Stimulated activated CD4-positive, alpha-beta T cell treated with anti-CD3 and anti-CD28 coated beads, Interleukin-4, amount 100 ng/mL, for 24 hours (primary cell): Measurements from ENCODE around the gene MED15.
A peak's percentile ranks its signal among the peaks of the same experiment; 100 is the strongest.
"Not testable (repeated sequence)": the region's sequence is repeated elsewhere in the genome, so short reads cannot be mapped to it uniquely, and the experiment has no call there.

Experiments used
- DNase-seq: peaks from one replicate; pipeline ENCODE4 v3.0.0-alpha.2; 2020

The MED15 gene

DNA sequence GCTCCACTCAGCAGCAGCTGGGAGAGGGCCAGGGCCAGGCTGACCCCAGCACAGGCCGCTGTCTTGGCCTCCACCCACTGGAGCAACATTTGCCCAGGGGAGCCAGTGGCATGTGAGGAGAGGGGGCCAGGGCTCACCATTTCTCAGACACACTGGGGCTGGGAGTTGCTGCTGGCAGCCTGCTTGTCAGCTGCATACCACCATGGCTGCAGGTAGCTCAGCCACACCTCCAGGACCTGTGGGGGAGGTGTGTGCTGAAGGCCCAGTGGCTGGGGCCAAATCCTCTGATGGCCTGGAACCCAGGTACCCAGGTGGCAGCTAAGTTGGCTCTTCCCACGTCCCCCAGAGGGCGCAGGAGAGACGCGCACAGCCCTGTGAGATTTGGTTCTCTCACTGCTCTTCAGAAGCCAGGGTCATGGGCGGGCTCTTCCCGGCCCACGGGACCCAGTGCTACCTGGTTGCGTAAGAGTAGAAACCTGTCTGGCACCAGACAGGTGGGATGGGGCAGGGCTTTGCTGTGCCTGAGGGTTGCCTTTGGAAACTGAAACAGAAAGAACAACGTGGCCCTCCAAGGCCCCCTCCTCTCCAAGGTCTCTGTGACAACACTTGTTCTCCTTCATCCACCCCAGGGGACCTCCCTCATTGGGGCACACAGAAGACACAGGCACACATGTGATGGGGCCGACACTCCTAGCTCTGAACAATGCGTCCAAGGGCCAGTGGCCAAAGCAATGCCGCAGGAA, 98.8 kb downstream of the MED15 start:
- DNase-seq = peak; percentile 64

GRCh38 chr22:20606784-20607128, 99.3 kb downstream of the MED15 start:
- DNase-seq = no peak

DNA sequence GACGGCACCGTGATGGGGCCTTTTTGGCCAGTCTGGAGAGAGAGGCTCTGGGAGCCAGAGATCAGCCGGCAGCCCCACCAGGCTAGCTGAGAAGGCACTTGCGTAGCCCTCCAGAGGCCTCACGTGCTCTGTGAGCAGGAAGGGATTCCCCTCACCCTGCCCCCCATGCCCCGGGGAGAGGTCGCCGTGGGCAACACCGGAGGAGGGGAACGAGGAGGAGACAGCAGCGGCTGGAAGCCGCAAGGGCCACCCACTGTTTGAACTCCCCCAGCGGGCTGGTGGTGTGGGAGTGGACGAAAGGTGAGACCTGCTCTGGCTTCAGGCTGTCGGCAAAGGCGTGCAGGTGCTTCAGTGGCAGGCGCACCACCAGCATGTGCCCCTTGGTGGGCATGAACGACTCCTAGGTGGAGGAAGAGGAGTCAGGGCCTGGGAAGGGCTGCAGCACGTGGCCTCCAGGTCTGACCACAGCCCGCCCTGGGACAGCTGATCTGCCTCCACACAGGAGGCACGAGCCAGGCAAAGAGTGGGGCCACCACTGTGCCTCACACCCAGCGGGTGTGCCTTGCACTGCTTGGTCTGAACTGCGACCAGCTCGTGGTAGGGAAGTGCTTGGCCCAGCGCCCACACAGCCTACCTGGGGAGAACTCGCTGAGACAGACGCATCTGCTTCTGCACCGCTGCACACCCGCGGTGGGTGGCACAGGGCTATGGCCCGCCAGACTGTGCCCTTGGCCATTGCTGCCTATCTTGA, 99.9 kb downstream of the MED15 start:
- no peak for DNase-seq

DNA sequence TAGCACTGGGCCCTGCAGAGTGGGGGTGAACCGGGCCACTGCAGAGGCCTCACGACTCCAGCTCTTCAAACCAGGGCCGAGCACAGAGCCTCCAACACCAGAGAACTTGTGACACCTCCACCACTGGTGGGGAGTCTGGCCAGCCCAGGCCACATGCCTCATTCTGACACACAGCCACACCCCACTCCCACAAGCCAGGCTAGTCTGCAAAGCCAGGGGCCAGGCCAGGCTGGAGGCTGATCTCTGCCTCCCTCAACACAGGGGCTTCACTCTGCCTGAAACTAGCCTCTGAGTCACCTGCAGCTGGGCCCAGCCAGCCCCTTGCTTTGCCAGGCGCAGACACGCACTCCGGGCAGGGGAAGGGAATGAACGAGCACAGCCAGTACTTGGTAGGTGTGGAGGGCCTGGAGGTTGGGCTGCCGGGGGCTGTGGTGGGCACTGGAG, 102.9 kb downstream of the MED15 start:
- no peak for DNase-seq

DNA sequence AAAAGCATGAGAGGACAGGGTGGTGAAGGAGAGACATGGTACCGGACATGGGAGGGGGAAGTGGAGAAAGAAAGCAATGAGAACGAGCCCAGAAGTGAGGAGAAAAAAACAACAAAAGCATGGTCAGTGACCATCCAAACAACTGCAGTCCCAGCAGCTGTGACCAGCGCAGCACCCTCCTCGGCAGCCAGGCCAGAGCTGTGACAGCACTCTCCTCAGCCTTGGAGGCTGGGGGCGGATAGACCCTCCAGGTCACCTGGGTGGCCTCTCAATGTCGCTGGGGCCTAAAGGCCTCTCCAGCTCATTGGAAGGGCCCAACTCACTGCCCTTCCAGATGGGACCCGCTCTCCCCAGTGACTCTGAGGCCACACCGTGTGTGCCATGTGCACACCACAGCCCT, 103.3 kb downstream of the MED15 start:
- DNase-seq = no peak

GRCh38 chr22:20611418-20611817, 104.0 kb downstream of the MED15 start:
- no peak for DNase-seq

DNA sequence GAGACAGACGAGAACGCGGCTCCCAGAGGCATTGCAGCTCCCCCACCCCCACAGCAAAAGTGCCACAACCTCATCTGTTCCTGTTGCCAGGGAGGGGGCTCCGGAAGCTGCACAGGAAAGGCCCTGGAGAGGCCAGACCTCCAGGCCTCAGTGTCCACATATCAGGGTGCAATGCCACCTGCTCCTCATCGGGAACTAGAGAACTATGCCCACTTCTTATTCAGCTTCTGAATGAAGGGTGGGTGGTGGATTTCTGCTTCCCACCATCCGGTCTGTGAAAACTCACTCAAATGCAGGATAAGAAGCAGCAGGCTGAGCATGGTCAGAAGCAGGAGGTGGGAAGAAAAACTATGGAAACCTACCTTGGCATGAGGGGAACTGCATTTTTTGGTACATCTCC, 105.9 kb downstream of the MED15 start:
- no peak for DNase-seq

DNA sequence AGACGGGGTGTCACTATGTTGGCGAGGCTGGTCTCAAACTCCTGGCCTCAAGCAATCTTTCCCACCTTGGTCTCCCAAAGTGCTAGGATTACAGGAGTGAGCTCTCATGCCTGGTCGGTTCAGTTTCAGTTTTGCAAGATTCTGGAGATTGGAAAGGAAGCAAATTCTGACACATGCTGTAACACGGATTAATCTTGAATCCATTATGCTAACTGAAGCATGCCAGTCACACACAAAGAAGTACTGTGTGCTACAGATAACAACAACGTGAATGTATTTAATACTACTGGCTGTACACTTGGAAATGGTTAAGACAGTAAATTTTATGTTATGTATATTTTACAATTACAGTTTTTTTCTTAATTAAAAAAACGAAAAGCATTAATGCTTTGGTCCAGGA, 107.6 kb downstream of the MED15 start:
- no peak for DNase-seq

DNA sequence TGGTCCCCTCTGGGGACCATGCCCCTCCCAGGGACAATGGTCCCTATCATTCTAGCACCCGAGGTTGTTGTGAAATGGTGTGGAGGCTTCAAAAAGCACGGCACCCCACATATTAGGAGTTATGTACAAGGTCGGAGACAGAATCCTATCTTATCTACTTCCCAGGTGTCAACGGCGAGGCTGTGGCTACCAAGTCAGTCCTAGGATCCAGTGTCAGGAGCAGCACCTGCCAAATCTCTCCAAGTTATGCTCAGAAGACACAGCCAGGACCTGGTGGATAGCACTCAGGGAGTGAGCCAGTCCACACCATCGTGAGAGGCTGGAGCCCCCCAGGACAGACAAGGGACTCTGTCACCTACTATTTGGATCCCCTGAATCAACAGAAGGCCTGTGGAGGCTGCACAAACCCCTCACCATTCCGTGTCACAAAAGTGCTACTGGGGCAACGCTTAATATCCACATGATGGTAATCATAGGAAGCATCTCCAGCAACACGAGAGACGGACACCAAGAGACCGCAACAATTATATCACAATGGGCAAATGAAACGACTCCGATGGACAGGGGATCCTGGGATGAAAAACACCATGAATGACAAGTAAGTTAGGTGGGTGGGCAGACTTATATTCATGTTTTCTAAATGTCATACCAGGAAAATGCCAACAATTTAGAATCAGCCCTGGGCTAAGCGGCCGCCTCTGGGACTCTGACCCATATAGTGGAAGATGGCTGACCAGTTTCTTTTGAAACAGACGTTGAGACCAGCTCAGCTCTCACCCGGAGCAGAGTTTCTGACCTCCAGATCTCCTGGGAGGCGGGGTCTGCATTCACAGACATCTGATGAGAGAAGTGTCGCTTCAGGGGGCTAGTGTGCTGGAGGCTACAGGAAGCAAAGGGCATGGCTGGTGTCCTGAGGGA, 108.4 kb downstream of the MED15 start:
- DNase-seq = no peak

- no peak for DNase-seq
Measured at GRCh38 chr22:20616451-20617043, 109.1 kb downstream of the MED15 start.

GRCh38 chr22:20618488-20618887, 111.1 kb downstream of the MED15 start:
- DNase-seq = no peak

DNA sequence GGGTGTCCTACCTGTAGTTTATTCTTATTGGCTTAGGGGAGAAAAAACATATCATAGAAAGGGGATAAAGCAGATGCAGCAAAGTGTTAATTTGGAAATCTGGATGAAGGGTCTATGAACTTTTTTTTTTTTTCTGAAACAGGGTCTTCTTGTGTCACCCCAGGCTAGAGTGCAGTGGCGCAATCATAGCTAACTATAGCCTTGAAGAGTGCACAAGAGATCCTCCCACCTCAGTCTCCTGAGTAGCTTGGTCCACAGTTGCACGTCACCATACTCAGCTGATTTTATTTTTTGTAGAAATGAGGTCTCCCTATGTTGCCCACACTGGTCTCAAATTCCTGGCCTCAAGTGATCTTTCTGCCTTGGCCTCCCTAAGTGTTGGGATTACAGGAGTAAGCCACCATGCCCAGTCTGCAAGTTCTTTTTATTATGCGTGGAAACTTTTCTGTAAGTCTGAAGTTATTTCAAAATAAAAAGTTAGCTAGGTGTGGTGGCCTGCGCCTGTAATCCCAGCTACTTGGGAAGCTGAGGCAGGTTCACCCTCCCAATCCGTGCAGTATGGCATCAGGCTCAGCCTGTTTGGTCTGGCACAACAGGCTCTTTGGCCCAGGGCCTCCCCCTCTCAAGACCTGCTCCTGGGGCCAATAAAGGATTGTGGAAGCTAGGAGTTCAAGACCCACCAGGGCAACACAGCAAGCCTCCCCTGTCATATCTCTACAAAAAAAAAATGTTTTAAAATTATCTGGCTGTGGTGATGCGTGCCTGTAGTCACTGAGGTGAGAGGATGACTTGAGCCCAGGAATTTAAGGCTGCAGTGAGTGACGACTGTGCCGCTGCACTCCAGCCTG, 111.9 kb downstream of the MED15 start:
- no peak for DNase-seq

- DNase-seq = not testable (repeated sequence)
Measured at GRCh38 chr22:20619893-20620194, 112.4 kb downstream of the MED15 start.

DNA sequence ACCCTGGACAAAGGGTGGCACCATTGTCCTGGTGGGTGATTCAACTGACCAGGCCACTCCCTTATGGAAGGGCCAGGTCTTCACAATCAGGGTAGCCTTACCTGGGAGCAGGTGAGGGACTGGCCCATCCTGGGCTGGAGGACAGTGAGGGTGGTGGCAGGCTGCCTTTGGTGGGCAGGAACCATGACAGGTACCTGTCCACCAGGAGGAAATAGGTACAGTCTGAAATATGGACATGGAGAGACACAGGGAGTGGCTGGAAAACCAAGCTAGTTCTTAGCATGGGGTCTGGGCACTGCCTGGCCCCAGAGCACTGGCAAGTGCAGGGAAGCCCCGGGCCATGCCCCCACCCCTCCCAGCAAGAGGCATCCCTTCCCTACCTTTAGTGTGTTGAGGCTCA, 113.8 kb downstream of the MED15 start:
- no peak for DNase-seq

GRCh38 chr22:20622650-20623339, 115.4 kb downstream of the MED15 start:
- DNase-seq = no peak

- peak; percentile 52 for DNase-seq
Measured at GRCh38 chr22:20624161-20624616, 116.8 kb downstream of the MED15 start.

DNA sequence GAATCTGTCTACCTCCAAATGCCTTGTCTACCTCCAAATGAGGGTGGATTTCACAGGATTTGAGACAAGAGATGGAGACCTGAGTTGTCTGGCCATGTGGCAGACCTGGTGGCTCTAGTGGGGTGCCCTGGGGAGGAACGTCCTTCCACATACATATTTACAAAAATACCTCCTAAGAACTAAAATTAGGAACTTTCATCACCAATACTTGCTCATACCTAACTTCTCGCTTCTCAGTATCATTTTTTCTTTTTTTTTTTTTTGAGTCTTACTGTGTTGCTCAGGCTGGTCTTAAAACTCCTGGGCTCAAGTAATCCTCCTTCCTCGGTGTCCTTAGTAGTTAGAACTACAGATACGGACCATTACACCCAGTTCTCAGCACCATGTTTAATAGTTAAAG, 117.9 kb downstream of the MED15 start:
- no peak for DNase-seq

GRCh38 chr22:20626811-20627210, 119.4 kb downstream of the MED15 start:
- no peak for DNase-seq

DNA sequence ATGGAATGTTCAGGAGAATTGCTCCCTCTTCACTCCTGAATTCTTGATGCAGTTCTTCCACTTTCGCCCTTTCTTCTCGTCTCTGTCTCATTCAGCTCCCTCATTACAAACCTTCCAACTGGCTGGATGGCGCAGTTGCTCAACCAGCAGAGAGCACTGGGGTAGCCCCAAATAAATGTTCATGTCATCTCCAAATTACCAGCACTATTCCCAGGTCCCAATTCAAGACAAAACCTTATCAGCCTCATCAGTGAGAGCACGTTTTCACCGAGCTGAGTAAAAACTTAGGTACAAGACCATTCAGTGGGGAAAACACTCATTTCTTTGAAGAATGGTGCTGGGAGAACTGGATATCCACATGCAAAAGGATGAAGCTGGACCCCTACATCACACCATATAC, 120.0 kb downstream of the MED15 start:
- DNase-seq = no peak

DNA sequence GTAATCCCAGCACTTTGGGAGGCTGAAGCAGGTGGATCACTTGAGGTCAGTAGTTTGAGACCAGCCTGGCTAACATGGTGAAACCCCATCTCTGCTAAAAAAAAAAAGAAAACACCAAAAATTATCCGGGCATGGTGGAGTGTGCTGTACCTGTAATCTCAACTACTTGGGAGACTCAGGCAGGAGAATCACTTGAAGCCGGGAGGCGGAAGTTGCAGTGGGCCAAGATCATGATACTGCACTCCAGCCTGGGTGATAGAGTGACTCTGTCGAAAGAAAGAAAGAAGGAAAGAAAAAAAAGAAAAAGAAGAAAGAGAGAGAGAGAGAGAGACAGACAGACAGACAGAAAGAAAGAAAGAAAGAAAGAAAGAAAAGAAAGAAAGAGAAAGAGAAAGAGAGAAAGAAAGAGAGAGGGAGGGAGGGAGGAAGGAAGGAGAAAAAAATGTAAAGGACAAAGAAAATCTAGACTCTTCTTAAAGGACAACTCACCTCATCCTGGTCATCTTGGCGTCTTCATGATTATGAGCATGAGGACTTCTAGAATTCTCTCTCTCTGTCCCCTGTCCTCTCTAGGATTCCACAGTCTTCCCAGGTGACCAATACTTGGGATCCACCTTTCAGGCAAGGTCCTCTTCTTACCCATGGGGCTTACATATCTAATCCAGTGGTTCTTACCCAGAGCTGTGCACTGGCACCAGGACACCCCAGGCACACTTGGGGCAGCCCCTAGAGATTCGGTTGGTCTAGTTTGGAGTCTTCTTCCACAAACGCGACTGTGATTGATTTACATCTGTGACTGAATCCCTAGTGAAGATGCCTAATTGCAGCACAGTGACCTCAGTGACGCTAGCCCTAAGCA, 120.9 kb downstream of the MED15 start:
- DNase-seq = no peak

DNA sequence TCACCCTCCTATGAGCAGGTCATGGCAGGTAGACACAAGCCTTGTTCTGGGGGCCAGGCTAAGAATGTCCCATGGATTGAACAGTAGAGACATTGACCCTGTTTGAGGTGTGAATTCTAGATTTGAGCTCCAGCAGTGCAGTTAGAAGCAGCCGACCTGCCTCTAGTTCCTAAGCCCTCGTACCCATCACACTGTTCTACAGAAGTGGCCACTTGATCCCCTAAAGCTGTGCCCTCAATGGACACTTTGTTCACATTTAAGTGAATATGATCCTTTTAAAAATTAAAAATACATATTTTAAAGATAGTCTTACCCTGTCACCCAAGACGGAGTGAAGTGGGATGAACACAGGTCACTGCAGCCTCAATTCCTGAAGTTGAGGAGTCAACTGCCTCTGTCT, 122.0 kb downstream of the MED15 start:
- DNase-seq = no peak
